ENCODE measurements around the gene TTN.
"Not testable (repeated sequence)": the region's sequence is repeated elsewhere in the genome, so short reads cannot be mapped to it uniquely, and the experiment has no call there.

The TTN gene

DNA sequence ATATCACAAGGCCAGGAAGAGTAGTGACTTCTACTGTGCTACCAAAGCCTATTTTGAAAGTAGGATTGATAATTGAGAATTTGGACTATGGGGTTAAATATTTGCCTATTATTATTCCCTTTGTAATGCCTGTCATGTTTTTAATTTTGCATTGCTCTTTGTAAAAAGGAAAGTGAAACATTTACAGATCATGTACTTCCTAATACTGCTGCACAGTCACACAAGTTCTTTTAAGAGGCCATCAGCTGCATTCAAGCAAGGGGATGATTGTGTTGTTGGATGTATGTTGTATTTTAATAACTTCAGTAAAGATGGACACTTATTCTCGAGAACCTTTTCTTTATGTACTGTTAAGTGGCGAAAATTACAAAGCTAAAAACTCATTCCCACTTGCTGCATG lies 256.9 kb downstream of the TTN start:
- H3K4me3 ChIP-seq (ENCODE audit: low read depth, low read length), result no peak overlapping the region

DNA sequence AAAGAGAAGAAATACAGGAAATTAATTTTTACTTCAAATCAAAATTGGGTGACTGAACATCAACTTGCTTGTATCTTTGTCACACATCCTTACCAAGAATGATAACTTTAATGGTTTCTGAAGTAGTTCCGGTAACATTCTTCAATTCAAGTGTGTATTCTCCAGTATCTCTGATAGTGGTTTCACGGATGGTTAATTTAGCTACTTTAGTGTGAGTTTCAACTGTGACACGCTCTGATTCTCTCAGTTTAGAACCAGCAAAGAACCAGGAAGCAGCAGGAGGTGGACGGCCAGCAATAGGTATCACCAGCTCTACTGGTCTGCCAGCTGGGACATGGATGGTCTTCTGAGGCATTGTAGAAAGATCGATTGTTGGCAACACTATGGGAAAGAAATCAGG lies 264.7 kb downstream of the TTN start:
- H3K4me3 ChIP-seq (ENCODE audit: low read depth, low read length), result no peak overlapping the region

DNA sequence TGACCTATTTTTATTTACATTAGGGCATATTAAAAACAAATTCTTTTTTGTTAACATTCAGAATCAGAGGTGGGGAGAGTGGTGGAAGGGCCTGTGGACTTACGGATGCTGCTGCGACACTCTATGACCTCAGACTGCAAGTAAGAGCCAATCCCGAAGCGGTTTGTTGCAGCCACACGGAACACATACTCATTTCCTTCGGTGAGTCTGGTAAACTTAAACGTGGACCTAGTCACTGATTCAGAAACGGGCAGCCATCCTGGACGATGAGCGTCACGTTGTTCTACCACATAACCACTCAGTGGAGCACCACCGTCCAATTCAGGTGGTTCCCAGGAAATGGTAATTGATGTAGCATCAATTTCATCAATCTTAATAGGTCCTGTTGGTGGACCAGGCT lies 265.1 kb downstream of the TTN start:
- H3K4me3 ChIP-seq (ENCODE audit: low read depth, low read length), result no peak overlapping the region

DNA sequence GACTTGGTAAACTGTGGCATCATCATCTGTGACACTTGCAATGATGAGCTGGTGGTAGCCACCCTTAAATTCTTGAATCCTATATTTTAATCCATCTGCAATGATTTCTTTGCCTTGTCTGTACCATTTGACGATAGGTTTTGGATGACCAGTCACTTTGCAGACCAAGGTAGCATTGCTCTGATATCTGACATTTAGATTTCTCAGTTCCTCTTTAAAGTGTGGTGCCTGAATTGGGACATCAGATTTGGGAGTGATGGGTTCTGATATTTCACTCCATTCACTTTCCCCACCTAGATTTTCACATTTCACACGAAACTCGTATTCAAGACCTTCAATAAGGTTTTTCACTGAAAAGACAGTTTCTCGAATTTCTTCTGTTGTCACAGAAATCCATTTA lies 271.2 kb downstream of the TTN start:
- no peak overlapping the region for H3K4me3 ChIP-seq (ENCODE audit: low read depth, low read length)

DNA sequence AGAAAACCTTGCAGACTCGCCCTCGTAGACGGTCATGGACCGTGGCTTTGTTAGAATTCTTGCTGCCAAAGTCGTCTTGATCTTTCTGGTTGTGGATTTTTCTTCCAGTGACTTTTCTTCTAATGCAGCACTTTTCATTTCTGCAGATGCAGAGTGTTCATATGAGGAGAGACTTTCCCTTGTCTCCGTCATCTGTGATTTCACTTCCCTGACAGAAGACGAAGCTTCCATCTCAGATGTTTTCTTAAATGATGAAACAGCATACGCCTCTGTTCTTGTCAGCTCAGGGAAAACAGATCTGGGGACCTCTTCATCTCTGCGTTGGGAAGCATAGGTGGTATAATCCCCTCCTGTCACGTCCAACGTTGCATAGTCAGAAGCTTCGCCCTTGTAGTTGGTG lies 276.1 kb downstream of the TTN start:
- no peak overlapping the region for H3K4me3 ChIP-seq (ENCODE audit: low read depth, low read length)

DNA sequence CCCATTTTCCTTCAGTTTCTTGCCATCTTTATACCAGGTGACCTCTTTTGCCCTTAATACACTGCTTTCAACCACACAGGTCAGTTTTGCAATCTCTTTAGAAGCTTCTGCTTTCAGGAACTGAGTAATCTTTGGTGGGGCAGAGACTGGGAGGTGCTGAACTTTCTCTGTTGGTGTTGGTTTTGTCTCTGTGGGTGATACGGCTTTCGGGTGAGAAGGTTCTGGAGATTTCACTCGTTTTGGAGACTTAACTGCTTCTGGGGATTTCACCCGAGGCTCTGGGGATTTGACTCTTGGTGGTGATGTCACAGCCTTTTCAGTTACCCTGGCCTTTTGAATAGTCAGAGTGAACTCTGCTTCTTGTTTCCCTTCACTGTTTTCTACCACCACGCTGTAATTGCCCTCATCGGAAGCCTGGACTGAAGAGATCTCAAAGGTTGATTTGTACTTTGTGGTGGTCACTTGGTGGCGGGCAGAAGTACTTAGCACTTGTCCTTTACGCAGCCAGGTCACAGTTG lies 276.5 kb downstream of the TTN start:
- no peak overlapping the region for H3K4me3 ChIP-seq (ENCODE audit: low read depth, low read length)

DNA sequence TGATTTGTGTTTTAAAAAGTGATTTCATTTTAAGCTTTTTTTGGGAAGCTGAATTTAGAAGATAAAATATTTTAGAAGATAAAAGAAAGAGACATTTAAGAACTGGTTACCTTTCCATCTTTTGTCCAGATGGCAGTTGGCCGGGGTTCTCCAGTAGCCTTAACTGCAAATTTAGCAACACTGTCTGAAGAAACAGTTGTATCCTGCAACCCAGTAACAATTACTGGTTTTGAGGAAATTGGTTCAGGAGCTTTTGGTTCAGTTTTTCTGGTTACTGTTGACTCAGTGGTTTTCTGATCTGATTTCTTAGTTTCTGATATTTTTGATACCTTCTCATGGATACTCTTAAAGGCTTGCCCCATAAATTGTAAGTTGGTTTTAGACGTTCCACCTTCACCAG lies 277.1 kb downstream of the TTN start:
- no peak overlapping the region for H3K4me3 ChIP-seq (ENCODE audit: low read depth, low read length)

DNA sequence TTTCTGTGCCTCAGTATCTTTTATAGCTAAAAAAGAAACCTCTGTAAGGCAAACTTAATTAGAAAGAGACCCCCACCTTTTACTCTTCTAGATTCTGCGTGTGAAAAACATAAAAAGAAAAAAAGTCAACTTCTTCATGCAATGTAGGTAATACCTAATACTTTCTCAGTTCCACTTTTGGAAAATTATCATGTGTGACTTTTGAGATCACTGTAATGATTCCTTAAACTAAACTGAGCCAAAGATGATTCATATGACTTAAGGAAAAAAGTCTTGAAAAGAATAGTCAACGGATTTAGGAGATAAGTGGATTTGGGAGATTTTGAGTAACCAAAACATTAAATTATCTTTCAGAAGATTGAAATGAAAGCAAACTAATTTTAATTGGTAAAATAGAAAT lies 278.0 kb downstream of the TTN start:
- H3K4me3 ChIP-seq (ENCODE audit: low read depth, low read length), result no peak overlapping the region

DNA sequence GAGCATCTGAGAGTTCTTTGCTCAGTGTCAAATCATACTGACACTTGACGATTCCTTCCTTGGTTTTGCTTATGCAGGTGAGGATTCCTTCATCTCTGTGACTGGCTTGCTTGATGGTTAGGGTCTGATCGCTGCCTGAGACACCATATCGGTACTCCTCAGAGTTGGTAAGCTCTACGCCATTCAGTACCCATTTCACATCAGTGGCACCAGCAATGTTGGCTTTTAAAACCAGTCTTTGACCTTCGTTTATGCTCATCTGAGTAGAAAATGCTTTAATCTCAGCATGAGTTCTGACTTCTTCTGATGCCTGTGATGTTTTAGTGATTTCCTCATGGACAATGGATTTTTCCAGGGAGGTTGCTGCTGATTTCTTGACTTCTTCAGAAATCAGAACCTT lies 278.6 kb downstream of the TTN start:
- H3K4me3 ChIP-seq (ENCODE audit: low read depth, low read length), result no peak overlapping the region

DNA sequence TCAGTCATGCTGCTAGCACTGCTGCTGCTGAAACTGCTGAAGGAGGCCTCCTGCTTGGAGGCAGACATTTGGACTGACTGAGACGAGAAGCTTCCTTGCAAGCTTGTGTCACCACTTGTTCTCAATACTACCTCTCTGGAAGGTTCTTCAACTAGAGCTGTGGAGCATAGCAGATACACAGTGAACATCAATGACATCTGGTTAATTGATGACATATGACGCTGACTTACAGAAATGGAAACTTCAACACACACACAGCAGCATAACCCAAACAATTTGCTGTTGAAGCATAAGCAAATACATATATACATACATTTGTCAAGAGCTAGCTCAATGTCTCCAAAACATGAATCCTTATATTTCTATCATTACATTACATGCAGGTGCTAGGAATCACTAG lies 279.6 kb downstream of the TTN start:
- no peak overlapping the region for H3K4me3 ChIP-seq (ENCODE audit: low read depth, low read length)

DNA sequence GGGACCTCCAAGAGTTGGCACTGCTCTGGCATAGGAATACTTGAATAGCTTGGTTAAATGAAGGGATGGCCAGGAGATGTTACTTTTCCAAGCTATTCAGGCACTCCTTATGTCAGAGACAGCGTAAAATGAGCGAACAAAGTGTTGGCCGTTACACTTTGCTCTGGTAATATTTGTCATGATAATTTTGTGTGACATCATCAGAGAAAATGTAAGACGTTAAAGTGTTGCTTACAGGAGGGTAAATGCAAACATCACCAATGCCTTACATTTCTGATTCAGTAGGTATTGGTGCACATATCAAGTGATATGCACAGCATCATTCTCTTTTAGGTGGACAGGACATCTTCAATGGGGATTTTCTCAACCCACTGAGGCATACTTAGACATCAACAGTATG lies 281.0 kb downstream of the TTN start:
- H3K4me3 ChIP-seq (ENCODE audit: low read depth, low read length), result no peak overlapping the region

DNA sequence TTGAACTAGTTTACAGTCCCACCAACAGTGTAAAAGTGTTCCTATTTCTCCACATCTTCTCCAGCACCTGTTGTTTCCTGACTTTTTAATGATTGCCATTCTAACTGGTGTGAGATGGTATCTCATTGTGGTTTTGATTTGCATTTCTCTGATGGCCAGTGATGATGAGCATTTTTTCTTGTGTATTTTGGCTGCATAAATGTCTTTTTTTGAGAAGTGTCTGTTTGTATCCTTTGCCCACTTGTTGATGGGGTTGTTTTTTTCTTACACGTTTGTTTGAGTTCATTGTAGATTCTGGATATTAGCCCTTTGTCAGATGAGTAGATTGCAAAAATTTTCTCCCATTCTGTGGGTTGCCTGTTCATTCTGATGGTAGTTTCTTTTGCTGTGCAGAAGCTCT lies 281.8 kb downstream of the TTN start:
- not testable (repeated sequence) for H3K4me3 ChIP-seq (ENCODE audit: low read depth, low read length)

DNA sequence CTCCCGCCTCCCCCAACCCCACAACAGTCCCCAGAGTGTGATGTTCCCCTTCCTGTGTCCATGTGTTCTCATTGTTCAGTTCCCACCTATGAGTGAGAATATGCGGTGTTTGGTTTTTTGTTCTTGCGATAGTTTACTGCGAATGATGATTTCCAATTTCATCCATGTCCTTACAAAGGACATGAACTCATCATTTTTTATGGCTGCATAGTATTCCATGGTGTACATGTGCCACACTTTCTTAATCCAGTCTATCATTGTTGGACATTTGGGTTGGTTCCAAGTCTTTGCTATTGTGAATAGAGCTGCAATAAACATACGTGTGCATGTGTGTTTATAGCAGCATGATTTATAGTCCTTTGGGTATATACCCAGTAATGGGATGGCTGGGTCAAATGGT lies 282.2 kb downstream of the TTN start:
- H3K4me3 ChIP-seq (ENCODE audit: low read depth, low read length), result not testable (repeated sequence)

DNA sequence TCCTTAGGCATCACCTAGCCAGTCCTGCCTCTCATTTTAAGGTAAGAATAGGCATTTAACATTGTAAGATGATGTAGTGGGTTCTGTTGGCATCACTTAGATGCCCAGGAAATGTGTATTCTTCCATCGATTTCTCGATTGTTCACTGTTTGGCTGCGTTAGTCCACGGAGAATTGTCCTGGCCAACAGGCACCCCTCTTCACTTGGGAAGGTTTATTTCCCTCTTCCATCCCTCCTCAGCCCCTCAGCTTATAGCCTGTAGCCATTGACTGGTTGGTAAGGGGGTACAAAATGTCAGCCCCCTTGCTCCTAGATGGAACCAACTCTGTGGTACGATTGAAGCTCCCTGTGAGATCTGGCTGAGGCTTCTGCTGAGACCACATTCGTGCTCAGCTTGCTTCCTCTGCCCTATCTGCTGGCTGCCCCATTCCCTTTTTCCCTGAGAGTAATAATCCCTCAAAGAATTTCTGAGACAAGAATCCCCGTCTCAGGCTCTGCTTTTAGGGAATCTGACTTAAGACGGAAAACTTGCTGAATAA lies 283.6 kb downstream of the TTN start:
- H3K4me3 ChIP-seq (ENCODE audit: low read depth, low read length), result peak overlapping the region; percentile 64

DNA sequence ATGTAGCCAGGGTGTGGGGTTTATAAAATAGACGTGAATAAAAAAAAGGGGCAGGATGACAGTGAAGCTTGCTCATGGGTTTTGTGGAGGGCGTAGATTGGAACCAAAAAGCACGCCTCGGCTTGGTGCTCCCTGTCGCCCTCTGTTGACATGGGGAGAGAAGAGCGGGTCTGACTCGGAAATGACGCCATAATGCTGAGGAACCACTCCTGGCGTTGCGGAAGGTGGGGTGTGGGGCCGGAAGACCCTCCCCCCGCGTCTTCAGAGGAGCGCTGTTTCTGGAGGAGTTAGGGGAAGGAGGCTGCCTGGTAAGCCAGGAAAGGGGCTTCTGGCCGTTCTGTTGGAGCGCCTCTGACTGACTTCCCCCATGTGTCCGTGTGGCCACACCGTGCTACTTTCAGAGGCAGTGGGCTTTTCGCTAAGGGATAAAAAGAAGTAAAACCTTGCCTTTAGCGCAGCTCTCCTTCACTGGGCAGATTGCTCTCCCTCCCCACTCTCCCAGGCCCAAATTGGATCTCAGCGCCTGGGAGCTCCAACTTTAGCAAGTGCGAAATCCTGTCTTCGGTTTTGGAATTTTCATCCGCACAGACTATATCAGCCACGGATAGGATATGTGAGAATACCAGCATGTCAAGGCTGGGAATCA lies 284.1 kb downstream of the TTN start:
- peak overlapping the region; percentile 64 for H3K4me3 ChIP-seq (ENCODE audit: low read depth, low read length)

DNA sequence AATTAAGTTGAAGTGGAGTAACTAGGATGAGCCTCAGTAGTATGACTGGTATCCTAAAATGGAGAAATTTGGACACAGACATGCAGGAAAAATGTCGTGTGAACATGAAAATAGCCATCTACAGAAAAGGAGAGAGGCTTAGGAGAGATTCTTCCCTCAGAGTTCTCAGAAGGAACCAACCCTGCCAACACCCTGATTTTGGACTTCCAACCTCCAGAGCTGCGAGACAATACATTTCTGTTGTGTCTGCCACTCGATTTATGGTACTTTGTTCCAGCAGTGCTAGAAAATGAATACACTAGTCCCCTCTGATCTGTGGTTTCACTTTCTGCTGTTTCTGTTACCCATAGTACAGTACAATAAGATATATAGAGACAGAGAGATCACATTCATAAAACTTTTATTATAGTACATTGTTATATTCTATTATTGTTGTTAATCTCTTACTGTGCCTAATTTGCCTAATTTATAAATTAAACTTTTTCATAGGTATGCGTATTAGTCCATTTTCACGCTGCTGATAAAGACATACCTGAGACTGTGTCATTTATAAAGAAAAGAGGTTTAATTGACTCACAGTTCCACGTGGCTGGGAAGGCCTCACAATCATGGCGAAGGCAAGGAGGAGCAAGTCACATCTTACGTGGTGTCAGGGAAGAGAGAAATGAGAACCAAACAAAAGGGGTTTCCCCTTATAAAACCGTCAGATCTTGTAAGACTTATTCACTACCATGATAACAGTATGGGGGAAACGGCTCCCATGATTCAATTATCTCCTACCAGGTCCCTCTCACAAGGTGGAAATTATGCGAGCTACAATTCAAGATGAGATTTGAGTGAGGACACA lies 285.7 kb downstream of the TTN start:
- H3K4me3 ChIP-seq (ENCODE audit: low read depth, low read length), result no peak overlapping the region

DNA sequence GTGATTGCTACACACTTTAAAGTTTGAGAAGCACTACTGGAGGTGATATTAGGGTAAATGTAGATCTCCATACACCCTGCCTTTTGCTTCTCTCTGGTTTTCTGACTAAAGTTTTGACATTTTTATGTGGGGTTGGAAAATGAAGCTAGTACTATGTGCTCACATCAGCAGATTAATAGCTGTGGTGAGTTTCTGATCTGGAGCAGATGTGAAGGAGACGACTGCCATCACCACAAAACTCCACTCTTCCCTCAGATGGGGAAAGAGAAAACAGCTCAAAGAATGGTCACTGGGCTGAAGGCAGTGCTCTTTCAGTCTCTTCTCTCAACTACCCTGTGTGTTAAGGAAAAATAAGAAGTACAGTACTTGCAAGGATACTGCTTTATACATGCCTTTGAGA lies 289.7 kb downstream of the TTN start:
- H3K4me3 ChIP-seq (ENCODE audit: low read depth, low read length), result no peak overlapping the region

DNA sequence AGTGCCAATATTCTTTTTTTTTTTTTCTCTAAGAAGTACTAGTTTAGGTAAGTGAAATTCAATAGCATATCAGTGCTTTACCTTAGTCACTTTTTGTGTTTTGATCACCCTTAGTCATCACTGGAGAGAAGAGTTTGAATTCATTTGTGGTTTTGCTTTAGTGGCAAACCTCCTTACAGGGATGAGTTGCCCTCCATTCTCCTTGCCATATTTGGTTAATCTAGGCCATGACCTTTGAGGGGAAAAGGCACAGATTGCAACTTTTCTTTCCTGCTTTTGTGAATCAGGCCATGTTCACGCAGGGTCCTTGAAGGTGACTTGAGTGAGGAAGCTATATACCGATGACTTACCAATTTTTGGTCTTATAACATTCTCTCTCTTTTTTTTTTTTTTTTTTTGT lies 292.6 kb downstream of the TTN start:
- H3K4me3 ChIP-seq (ENCODE audit: low read depth, low read length), result no peak overlapping the region

DNA sequence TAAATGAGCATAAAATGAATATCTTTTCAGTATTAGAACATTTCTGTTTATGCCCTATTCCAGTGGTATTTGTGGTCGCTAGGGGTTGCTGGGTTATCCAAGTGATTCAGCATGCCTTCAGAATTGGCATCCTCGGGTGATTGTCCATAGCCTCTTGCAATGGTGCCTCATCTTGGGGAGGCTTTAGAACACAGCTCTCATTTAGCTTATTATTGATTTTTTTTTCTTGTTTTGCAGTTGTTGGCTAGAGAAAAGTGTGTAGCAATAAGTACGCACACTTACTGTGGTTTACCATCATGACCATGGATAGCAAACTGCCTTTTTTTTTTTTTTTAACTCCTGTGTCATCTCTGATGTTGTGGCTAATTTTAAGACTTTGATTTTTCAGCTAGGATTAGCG lies 293.3 kb downstream of the TTN start:
- H3K4me3 ChIP-seq (ENCODE audit: low read depth, low read length), result no peak overlapping the region

DNA sequence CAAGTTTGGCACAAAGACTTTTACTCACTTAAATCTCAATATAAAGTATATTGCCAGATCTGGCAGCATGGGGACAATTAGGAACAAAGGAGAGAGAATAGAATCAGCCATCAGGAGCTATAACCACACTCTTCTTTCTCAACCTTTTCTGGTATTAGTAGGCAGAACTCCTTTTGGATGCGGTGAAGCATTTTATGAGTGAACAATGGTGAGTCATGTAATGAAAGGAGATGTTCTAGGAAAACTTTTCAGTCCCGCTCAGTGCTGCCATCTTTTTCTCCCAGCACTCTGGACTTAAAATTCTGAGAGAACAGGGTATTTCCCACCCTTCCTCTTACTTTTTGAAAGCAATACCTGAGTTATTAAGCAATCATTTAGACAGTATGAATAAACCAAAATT lies 294.7 kb downstream of the TTN start:
- H3K4me3 ChIP-seq (ENCODE audit: low read depth, low read length), result no peak overlapping the region

DNA sequence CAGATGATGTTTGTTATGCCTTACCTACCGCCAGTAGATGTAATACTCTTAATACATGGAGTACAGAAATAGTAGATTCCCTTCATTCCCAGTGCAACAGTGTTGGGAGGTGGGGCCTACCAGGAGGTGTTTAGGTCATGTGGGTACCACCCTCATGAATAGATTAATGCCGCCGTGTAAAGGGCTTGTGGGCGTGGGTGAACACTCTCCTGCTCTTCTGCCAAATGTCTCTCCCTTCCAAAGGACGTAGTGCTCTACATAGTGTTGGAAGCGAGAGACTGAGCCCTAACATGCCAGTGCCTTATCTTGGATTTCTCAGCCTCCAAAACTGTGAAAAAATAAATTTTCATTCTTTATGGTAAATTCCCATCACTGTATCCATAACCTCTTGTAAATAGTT lies 296.8 kb downstream of the TTN start:
- no peak overlapping the region for H3K4me3 ChIP-seq (ENCODE audit: low read depth, low read length)

DNA sequence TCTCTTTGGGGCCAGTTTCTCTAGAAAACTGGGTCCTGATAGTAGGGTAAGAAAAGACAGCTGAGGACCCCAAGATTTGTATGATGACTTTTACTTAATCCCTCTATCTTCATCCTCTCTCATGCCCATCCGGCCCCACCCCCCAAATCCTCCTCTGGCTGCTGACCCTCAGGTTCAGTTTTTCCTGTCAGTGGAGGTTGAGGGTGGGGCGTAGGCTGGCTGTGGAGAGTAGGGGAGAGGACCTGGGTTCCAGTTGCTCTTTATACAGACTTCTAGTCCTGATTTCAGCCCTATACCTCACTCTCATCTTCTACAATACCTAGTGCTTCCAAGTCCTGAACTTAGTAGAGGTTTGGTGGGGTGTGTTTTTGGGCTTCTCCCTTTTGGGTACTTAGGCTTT lies 298.6 kb downstream of the TTN start:
- no peak overlapping the region for H3K4me3 ChIP-seq (ENCODE audit: low read depth, low read length)
